GM12865 (cell line): ENCODE data around the gene PCIF1.
"Not testable (repeated sequence)": the region's sequence is repeated elsewhere in the genome, so short reads cannot be mapped to it uniquely, and the experiment has no call there.

Source experiments
- DNase-seq: peaks from one replicate; pipeline ENCODE4 v3.0.0; 2010; ENCODE audit warnings: low read depth
- H3K4me3 ChIP-seq: 2 replicates; pipeline ENCODE4 v1.5.1; 2011; ENCODE audit warnings: mild to moderate bottlenecking, low read depth, low read length, control low read depth
- TF ChIP-seq, protein P1 (sequence below): IDR thresholded peaks from 2 replicates; pipeline ENCODE4 v1.5.1; 2011; ENCODE audit warnings: low read length, control low read depth, low read depth, inconsistent platforms; ENCODE audit not compliant: insufficient read depth; ENCODE audit errors: missing control alignments

PCIF1 gene

DNA sequence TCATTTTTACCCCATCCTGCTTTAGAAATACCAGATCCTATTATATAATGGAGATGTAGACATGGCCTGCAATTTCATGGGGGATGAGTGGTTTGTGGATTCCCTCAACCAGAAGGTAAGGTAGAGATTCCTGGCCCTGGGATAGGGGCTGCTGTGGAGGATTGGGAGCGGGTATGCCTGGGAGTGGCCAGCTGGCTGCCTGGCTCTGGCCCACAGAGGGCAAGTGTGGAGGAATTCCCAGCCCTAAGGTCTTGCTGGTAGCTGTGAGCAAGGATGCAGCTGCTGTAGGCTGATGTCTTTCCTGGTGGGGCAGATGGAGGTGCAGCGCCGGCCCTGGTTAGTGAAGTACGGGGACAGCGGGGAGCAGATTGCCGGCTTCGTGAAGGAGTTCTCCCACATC, 36.8 kb upstream of the PCIF1 start:
- TF ChIP-seq, protein P1, sequence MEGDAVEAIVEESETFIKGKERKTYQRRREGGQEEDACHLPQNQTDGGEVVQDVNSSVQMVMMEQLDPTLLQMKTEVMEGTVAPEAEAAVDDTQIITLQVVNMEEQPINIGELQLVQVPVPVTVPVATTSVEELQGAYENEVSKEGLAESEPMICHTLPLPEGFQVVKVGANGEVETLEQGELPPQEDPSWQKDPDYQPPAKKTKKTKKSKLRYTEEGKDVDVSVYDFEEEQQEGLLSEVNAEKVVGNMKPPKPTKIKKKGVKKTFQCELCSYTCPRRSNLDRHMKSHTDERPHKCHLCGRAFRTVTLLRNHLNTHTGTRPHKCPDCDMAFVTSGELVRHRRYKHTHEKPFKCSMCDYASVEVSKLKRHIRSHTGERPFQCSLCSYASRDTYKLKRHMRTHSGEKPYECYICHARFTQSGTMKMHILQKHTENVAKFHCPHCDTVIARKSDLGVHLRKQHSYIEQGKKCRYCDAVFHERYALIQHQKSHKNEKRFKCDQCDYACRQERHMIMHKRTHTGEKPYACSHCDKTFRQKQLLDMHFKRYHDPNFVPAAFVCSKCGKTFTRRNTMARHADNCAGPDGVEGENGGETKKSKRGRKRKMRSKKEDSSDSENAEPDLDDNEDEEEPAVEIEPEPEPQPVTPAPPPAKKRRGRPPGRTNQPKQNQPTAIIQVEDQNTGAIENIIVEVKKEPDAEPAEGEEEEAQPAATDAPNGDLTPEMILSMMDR: no peak
- H3K4me3 ChIP-seq: no peak overlapping the region
- no peak for DNase-seq

DNA sequence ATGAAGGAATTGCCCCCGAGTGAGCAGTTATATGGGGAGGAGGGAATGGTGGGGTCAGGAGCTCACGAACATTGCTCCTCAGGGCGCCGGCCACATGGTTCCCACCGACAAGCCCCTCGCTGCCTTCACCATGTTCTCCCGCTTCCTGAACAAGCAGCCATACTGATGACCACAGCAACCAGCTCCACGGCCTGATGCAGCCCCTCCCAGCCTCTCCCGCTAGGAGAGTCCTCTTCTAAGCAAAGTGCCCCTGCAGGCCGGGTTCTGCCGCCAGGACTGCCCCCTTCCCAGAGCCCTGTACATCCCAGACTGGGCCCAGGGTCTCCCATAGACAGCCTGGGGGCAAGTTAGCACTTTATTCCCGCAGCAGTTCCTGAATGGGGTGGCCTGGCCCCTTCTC, 36.2 kb upstream of the PCIF1 start:
- no peak overlapping the region for H3K4me3 ChIP-seq
- TF ChIP-seq, protein P1: no peak

DNA sequence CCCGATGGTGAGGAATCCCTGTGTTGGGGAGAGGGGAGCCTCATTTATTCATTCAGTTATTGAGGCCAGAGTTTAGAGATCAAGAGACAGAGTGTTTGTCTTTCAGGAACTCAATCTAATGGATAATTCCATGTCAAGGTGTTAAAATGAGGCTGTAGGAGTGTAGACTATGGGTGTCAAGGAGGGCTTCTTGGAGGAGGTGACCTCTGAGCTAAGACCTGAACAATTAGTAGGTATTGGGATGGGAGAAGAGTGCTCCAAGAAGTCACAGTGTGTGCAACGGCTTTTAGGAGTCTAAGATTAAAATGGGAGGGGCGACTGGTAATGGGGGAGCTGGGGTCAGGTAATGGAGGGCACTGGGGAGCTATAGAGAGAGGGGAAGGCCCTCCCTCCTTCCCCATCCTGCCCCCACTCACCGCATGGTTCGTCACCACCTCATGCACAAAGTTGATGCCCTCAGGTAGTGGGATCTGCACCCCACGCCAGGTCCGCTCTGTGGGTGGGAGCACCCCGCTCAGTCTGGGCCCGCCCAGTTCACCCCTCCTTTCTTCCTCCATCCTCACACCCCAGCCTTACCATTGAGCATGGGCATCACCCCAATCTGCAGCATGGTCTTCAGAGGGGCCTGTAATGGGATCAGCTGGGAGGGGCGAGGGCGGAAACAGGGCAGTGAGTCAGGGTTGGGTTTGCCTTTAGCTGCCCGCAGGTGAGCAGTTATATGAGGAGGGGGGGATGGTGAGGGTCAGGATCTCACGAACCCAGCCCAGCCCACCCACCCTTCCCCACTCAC, 35.2 kb upstream of the PCIF1 start:
- H3K4me3 ChIP-seq: no peak overlapping the region
- TF ChIP-seq, protein P1: no peak
- no peak for DNase-seq

More for the DNA sequence above, 36.2 kb upstream of the PCIF1 start:
- no peak for DNase-seq

DNA sequence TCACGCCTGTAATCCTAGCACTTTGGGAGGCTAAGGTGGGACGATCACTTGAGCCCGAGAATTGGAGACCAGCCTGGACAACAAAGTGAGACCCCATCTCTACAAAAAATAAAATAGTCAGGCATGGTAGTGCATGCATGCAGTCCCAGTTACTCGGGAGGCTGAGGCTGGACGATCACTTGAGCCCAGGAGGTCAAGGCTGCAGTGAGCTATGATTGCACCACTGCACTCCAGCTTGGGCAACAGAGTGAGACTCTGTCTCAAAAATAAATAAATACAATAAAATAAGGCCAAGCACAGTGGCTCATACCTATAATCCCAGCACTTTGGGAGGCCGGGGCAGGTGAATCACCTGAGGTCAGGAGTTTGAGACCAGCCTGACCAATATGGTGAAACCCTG, 33.2 kb upstream of the PCIF1 start:
- DNase-seq, H3K4me3 ChIP-seq: not testable (repeated sequence)

DNA sequence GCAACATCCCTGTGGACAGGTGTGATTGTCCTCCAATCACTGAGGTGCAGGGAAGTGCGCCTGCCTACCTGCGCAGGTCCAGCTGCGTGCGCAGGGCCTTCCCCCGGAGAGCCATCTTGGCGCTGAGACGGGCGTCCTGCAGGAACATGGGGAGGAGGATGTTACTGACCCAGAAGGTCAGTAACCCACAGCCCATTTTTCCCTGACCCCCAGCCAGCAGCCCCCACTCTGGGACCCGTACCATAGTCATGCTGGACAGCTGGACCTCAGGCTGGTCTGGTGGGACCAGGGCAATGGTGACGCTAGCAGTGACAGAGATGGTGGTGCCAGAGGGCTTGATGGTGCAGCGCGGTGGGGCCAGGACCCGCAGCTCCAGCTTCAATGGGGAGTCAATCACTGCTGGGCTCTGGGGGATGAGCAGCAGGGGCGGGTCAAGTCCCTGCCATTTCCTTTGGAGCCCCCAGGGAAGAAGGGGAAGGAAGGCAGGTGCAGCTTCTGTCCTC, 32.2 kb upstream of the PCIF1 start:
- no peak overlapping the region for H3K4me3 ChIP-seq
- TF ChIP-seq, protein P1: no peak
- no peak for DNase-seq

DNA sequence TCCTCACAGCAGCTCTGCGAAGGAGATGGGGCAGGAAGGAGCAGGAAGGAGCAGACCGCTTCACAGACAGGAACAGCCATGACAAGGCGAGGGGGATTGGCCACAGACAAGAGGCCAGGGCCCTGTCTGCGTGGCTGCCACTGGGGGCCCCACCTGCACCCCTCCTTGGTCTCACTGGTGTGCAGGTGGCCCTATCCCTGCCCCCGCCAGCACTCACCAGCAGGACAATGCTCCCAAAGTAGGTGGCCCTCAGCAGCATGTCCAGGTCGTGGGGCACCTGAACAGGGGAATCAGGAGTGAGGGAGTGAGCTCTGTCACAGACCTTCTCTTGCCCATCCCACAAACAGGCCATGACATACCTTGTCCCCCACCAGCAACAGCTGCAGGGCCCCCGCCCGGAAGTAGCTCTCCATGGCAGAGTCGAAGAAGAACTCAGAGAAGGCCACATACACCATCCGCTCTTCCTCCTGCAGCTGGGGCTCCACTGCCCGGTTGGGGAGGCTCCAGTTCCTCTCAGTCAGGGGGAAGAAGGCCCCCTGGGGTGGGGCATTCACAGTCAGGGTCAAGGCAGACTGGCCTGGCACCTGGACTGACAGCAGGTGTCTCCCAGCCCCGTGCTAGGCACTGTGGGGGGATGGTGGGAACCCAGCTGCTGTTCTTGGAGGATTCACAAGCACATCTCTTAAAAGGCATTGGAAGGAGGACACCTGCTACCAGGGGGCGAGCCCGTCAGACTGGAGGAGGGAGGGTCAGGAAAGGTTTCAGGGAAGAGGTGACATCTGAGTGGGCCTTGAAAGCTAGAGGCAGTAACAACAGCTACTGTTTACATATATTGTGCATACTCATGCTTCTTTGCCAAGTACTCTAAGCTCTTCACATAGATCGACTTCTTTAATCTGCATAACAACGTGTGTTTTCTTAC, 29.6 kb upstream of the PCIF1 start:
- H3K4me3 ChIP-seq: no peak overlapping the region
- TF ChIP-seq, protein P1: no peak
- no peak for DNase-seq

DNA sequence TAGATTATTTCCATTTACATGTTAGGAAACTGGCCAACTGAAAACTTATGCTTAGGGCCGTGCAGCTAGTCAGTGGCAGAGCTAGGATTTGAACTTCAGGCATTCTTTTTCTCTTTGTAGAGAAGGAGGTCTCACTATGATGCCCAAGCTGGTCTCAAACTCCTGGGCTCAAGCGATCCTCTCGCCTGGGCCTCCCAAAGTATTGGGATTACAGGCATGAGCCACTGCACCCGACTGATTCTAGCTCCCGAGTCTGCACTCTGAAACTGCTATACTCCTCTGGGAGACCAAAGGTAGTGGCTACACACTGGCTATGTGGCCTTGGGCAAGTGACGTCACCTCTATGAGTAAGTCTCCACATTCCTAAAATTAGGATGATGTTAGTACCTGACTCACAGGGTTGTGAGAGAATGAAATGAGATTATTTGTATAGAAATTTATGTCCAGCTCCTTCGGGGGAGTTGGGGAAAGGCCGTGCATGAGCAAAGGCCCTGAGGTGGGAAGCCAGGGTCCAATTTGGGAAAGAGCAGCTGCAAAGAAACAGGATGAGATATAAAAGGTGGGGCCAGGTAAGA, 28.9 kb upstream of the PCIF1 start:
- DNase-seq: no peak
- no peak overlapping the region for H3K4me3 ChIP-seq
- TF ChIP-seq, protein P1: no peak
